Stimulated activated CD4-positive, alpha-beta T cell treated with anti-CD3 and anti-CD28 coated beads, TNF-alpha, amount 100 ng/mL, for 48 hours (primary cell): ENCODE results near the gene TXLNG.

Experiments used
- DNase-seq, 3 donors: peaks; one replicate each; pipeline ENCODE4 v3.0.0-alpha.2; 2020; ENCODE audit warnings: low read depth in 3 of 3

The TXLNG gene

GRCh38 chrX:16839219-16839851 is 53.1 kb downstream of the TXLNG start:
- DNase-seq, result no peak

GRCh38 chrX:16839852-16840460 is 53.7 kb downstream of the TXLNG start:
- no peak for DNase-seq

GRCh38 chrX:16842684-16843083 is 56.4 kb downstream of the TXLNG start:
- no peak for DNase-seq

GRCh38 chrX:16843208-16843909 is 57.1 kb downstream of the TXLNG start:
- DNase-seq, result no peak

- DNase-seq, result no peak
Observed at GRCh38 chrX:16845686-16846085, 59.4 kb downstream of the TXLNG start.

- DNase-seq, result no peak
Observed at GRCh38 chrX:16848541-16848940, 62.3 kb downstream of the TXLNG start.

- no peak for DNase-seq
Observed at GRCh38 chrX:16851421-16851820, 65.2 kb downstream of the TXLNG start.

- DNase-seq, result no peak
Observed at GRCh38 chrX:16851827-16852226, 65.6 kb downstream of the TXLNG start.

GRCh38 chrX:16852617-16853179 is 66.4 kb downstream of the TXLNG start:
- DNase-seq, result no peak

- no peak for DNase-seq
Observed at GRCh38 chrX:16853537-16853936, 67.3 kb downstream of the TXLNG start.

GRCh38 chrX:16855363-16856075 is 69.3 kb downstream of the TXLNG start:
- no peak for DNase-seq

GRCh38 chrX:16856076-16856404 is 69.8 kb downstream of the TXLNG start:
- peak in 1 of 3 donors; percentile 23 for DNase-seq

- DNase-seq, result no peak
Observed at GRCh38 chrX:16856744-16857143, 70.5 kb downstream of the TXLNG start.

- DNase-seq, result no peak
Observed at GRCh38 chrX:16862829-16863228, 76.6 kb downstream of the TXLNG start.

- no peak for DNase-seq
Observed at GRCh38 chrX:16867947-16868346, 81.7 kb downstream of the TXLNG start.

- DNase-seq, result no peak
Observed at GRCh38 chrX:16868920-16869319, 82.7 kb downstream of the TXLNG start.

GRCh38 chrX:16869393-16870094 is 83.3 kb downstream of the TXLNG start:
- DNase-seq, result no peak

- peak; percentile 75 to 91 (median 84) for DNase-seq
Observed at GRCh38 chrX:16870095-16870861, 84.0 kb downstream of the TXLNG start, which contains the start of gene RBBP7. Gene RBBP7 (minus strand): TSS chrX:16870362. CDS start chrX:16870053, 309 bp downstream.

GRCh38 chrX:16870862-16871815 is 84.9 kb downstream of the TXLNG start:
- DNase-seq, result no peak

GRCh38 chrX:16873106-16873505 is 86.8 kb downstream of the TXLNG start:
- no peak for DNase-seq
